K562 (cell line): Measurements from ENCODE around the gene BTBD1. TPM values are rescaled to one million over a fixed set of nuclear protein-coding genes. Genes with fewer than 3 reads are reported as not detected.

Experiments used
- ATAC-seq: fragments of 200-7000 bp; cut with Tn5 transposase; 3 replicates; pipeline ENCODE4 v1.9.1; 2020; ENCODE audit warnings: moderate library complexity
- BruUV-seq: library from RNA; stranded (reverse); fragments of 400-500 nt; replicated peaks from 2 replicates; lab custom pipeline; 2021; lab: Mats Ljungman, UMichigan
- CTCF ChIA-PET: fragments of 300-600 bp; formaldehyde crosslinking; extraction: SDS; loops from one replicate; lab custom pipeline; 2021; ENCODE audit warnings: low intra/inter-chr PET ratio; lab: Yijun Ruan, JAX
- POLR2A ChIA-PET: fragments of 300-600, 350-650 bp; sonication (Branson Sonifier 250); formaldehyde crosslinking; extraction: SDS; loops from one replicate; lab custom pipeline; 2021; ENCODE audit warnings: antibody characterized with exemption, inconsistent platforms; lab: Yijun Ruan, JAX
- DNase-seq, 4 experiments: peaks; one replicate each; pipeline versions ENCODE4 v3.0.0 to v3.0.0-alpha.2; 2011 to 2018; ENCODE audit warnings: low spot score in 3 of 4, mixed read lengths in 3 of 4; ENCODE audit errors: extremely low read depth in 1 of 4
- FAIRE-seq: peaks from 2 replicates; lab custom pipeline; 2011; peaks lifted over from hg19 to GRCh38; lab: Jason Lieb, UNC
- H2AFZ ChIP-seq: 2 replicates; pipeline ENCODE4 v1.6.0; 2011; ENCODE audit warnings: low read depth, low read length, control low read depth, inconsistent platforms
- H3K27ac ChIP-seq: fragments of 200-600 bp; 3 replicates; pipeline ENCODE4 v1.8.0; 2011; ENCODE audit warnings: low read depth, mild to moderate bottlenecking, control low read depth, inconsistent platforms, low read length, moderate library complexity, mixed read lengths; ENCODE audit errors: extremely low read depth
- H3K27me3 ChIP-seq, 2 experiments: fragments of 300-600 bp in 1 of 2; 2 replicates in 1 of 2; 3 replicates in 1 of 2; pipeline versions ENCODE4 v1.6.0 to v1.8.0; 2011; ENCODE audit warnings: inconsistent platforms in 2 of 2, low read length in 2 of 2, mild to moderate bottlenecking in 1 of 2, mixed read lengths in 1 of 2, moderate library complexity in 1 of 2; ENCODE audit not compliant: control insufficient read depth in 2 of 2, insufficient read depth in 2 of 2
- H3K36me3 ChIP-seq: fragments of 300-600 bp; 3 replicates; pipeline ENCODE4 v1.8.0; 2011; ENCODE audit warnings: mild to moderate bottlenecking, low read length, inconsistent platforms; ENCODE audit not compliant: control insufficient read depth, insufficient read depth
- H3K4me1 ChIP-seq, 2 experiments: fragments of 200-600 bp in 1 of 2; replicated peaks in 1 of 2; 2 replicates in 1 of 2; 3 replicates in 1 of 2; pipeline versions ENCODE4 v1.5.1 to v1.8.0; 2011; ENCODE audit warnings: inconsistent platforms in 2 of 2, low read length in 2 of 2, mild to moderate bottlenecking in 1 of 2, mixed read lengths in 1 of 2, moderate library complexity in 1 of 2; ENCODE audit not compliant: control insufficient read depth in 2 of 2, insufficient read depth in 2 of 2
- H3K4me2 ChIP-seq: 2 replicates; pipeline ENCODE4 v1.6.1; 2011; ENCODE audit warnings: low read length, control low read depth, inconsistent platforms, mixed read lengths; ENCODE audit not compliant: insufficient read depth
- H3K4me3 ChIP-seq: fragments of 200-600 bp; sonication (generic), shearing (Covaris generic); 2 replicates; pipeline ENCODE4 v1.5.1; 2016; ENCODE audit warnings: control low read depth, inconsistent platforms
- H3K79me2 ChIP-seq: fragments of 200-600 bp; 3 replicates; pipeline ENCODE4 v1.8.0; 2011; ENCODE audit warnings: low read length, inconsistent platforms; ENCODE audit not compliant: control insufficient read depth, insufficient read depth
- H3K9ac ChIP-seq, 2 experiments: 2 replicates each; pipeline versions ENCODE4 v1.6.0 to v1.6.1; 2011; ENCODE audit warnings: low read depth in 2 of 2, low read length in 2 of 2, control low read depth in 1 of 2, inconsistent platforms in 1 of 2, mild to moderate bottlenecking in 1 of 2, mixed read lengths in 1 of 2; ENCODE audit not compliant: insufficient read depth in 1 of 2
- H3K9me1 ChIP-seq: one replicate; pipeline ENCODE4 v1.6.0; 2011; ENCODE audit warnings: inconsistent platforms, mild to moderate bottlenecking, low read length, moderate library complexity; ENCODE audit not compliant: control insufficient read depth, insufficient read depth
- H3K9me3 ChIP-seq: replicated peaks from 2 replicates; pipeline ENCODE4 v1.5.1; 2011; ENCODE audit warnings: low read depth, low read length, inconsistent platforms; ENCODE audit not compliant: control insufficient read depth, insufficient read depth
- H4K20me1 ChIP-seq: replicated peaks from 2 replicates; pipeline ENCODE4 v1.6.1; 2011; ENCODE audit warnings: low read length, inconsistent platforms, mixed read lengths; ENCODE audit not compliant: control insufficient read depth, insufficient read depth
- ADNP ChIP-seq: fragments of 200-800 bp; sonication (Bioruptor generic); IDR thresholded peaks from 2 replicates; pipeline ENCODE4 v1.6.1; 2016; ENCODE audit warnings: missing genetic modification characterization, missing compliant biosample characterization
- DPF2 ChIP-seq: fragments of 450-650 bp; IDR thresholded peaks from 2 replicates; pipeline ENCODE4 v1.6.1; 2016
- GABPB1 ChIP-seq: sonication (generic); formaldehyde crosslinking; IDR thresholded peaks from 2 replicates; pipeline ENCODE4 v1.8.0; 2022; ENCODE audit warnings: mild to moderate bottlenecking, missing genetic modification reagents
- KLF10 ChIP-seq: fragments of 250-450 bp; sonication (Bioruptor Pico); IDR thresholded peaks from 2 replicates; pipeline ENCODE4 v1.6.1; 2021; ENCODE audit warnings: matching md5 sums
- NR2F6 ChIP-seq: fragments of 450-650 bp; formaldehyde crosslinking; IDR thresholded peaks from 2 replicates; pipeline ENCODE4 v1.4.0; 2020; ENCODE audit warnings: mild to moderate bottlenecking
- RB1 ChIP-seq: fragments of 450-650 bp; IDR thresholded peaks from 2 replicates; pipeline ENCODE4 v1.6.1; 2017; ENCODE audit warnings: low read depth, mild to moderate bottlenecking
- RBM15 ChIP-seq: fragments of 200-400 bp; formaldehyde crosslinking; IDR thresholded peaks from 2 replicates; pipeline ENCODE4 v1.6.1; 2018; ENCODE audit warnings: mild to moderate bottlenecking, low read length, moderate library complexity; ENCODE audit not compliant: insufficient read depth
- RFX5 ChIP-seq: IDR thresholded peaks from 2 replicates; pipeline ENCODE4 v1.6.1; 2011; ENCODE audit warnings: low read depth, mild to moderate bottlenecking, improper control_type of control experiment, low read length
- ZNF551 ChIP-seq: fragments of 250-450 bp; sonication (Bioruptor Pico); IDR thresholded peaks from 2 replicates; pipeline ENCODE4 v1.5.0; 2021; ENCODE audit warnings: mild to moderate bottlenecking, moderate library complexity
- WGBS: fragments of 100-300 bp; shearing (Covaris generic); methylation state at CpG from one replicate; pipeline ENCODE4 v1.1.6; 2016; ENCODE audit warnings: low coverage, mixed read lengths; ENCODE audit not compliant: insufficient coverage; ENCODE audit errors: missing lambda C conversion rate; 5-methylcytosine and 5-hydroxymethylcytosine counted together
- in situ Hi-C: fragments of 300-500 bp; cut with MboI; formaldehyde crosslinking; loops from 4 replicates; pipeline ENCODE4 v1.15.0; 2018; ENCODE audit warnings: inconsistent platforms, mixed read lengths
- intact Hi-C: fragments of 100-400 bp; cut with micrococcal nuclease; formaldehyde crosslinking; loops from 2 replicates; pipeline ENCODE4 v1.14.2; 2022
- polyA plus RNA-seq, 8 experiments: library from polyadenylated mRNA; depleted of rRNA in 4 of 8; stranded (reverse) in 5 of 8; unstranded in 3 of 8; fragments of >200 nt; fragmentation: Nextera tagmentation in 2 of 8; fragmentation: Illumina TruSeq in 1 of 8; extraction: Ambion mirVana in 2 of 8; extraction: Trizol in 1 of 8; gene quantifications; 2 replicates each; pipeline versions ENCODE4 v1.2.1 to v1.2.3, GENCODE V29; 2011 to 2014; ENCODE audit warnings: inconsistent platforms in 1 of 8, missing spikeins in 1 of 8
- total RNA-seq, 7 experiments: library from RNA; depleted of rRNA in 6 of 7; stranded (reverse); fragments of >200 nt in 6 of 7; fragmentation: Illumina TruSeq in 2 of 7; extraction: Trizol in 2 of 7; gene quantifications; 2 replicates each; pipeline versions ENCODE4 v1.2.1 to v1.2.3, GENCODE V29; 2011 to 2021; ENCODE audit warnings: low replicate concordance in 1 of 7
- TF ChIP-seq, protein P1 (sequence below): fragments of 200-800 bp; sonication (Bioruptor generic); IDR thresholded peaks from 2 replicates; pipeline ENCODE4 v1.6.1; 2017; ENCODE audit warnings: missing genetic modification characterization, missing compliant biosample characterization
- TF ChIP-seq, protein P2 (sequence below): sonication (generic); formaldehyde crosslinking; IDR thresholded peaks from 2 replicates; pipeline ENCODE4 v1.8.1; 2023; ENCODE audit warnings: mild to moderate bottlenecking, missing genetic modification reagents, moderate library complexity
- TF ChIP-seq, protein P3 (sequence below): fragments of 450-650 bp; IDR thresholded peaks from 2 replicates; pipeline ENCODE4 v1.6.1; 2016; ENCODE audit warnings: missing biosample characterization, missing genetic modification characterization
- TF ChIP-seq, protein P4 (sequence below), 2 experiments: fragments of 450-650 bp in 1 of 2; sonication (generic) in 1 of 2; formaldehyde crosslinking in 1 of 2; IDR thresholded peaks in 1 of 2; conservative IDR thresholded peaks in 1 of 2; 2 replicates each; pipeline versions ENCODE4 v1.6.1 to v1.8.1; 2016 to 2023; ENCODE audit warnings: mild to moderate bottlenecking in 2 of 2, moderate library complexity in 2 of 2, inconsistent platforms in 1 of 2, missing genetic modification reagents in 1 of 2
- TF ChIP-seq, protein P5 (sequence below): fragments of 450-650 bp; IDR thresholded peaks from 2 replicates; pipeline ENCODE4 v1.7.1; 2018; ENCODE audit warnings: mild to moderate bottlenecking, low read depth; ENCODE audit not compliant: partially characterized antibody

Gene BTBD1
- total and polyA plus RNA-seq, 9 of the 15 experiments (the other 6 are each of a cell fraction or from before 2014, with no cell fraction given) = 19.4 to 106 (median 90.4) TPM

DNA sequence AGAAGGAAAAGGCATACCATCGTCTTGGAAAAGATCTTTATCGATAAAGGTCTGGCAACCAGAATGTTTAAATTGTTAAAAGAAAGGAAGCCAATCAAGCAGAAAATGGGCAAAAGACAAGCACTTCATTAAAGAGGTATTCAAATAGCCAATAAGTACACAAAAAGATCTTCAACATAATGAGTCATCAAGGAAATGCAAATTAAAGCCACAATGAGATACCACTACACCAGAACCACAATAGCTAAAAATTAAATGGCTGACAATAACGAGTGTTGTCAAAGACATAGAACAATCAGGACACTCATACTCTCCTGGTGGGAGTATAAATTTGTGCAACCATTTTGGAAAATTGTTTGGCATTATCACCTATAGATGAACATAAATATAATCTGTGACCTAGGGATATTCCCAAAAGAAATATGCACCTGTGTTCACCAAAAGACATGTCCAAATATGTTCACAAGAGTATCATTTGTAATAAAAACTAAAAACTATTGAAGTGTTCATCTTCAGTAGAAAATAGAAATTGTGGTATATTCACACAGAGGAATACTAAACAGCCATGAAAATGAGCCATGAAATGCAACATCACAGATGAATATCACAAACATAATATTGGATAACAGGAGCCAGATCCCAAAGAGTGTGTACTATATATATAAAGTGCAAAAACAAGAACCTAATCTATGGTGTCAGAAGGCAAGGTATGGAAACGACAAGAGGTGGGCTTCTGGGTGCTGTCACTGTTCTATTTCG lies 14.4 kb upstream of the BTBD1 start:
- DNase-seq (no peak), ATAC-seq (no peak), FAIRE-seq (no peak)
- H3K27me3 ChIP-seq = peaks cover 2 to 8% of the 10 kb centered on the region in 2 experiments; a peak in 3 of 5 replicates
- H3K4me3 ChIP-seq = no peak overlapping the region
- H3K9me3 ChIP-seq = no peaks in the 10 kb centered on the region
- intact Hi-C loops (no loop called here), in situ Hi-C loops (no loop called here)
- no peaks in the 10 kb centered on the region for H3K36me3 ChIP-seq
- H4K20me1 ChIP-seq = no peaks in the 10 kb centered on the region
- no peak overlapping the region for H3K9ac ChIP-seq
- ChIA-PET CTCF (no interaction called here), POLR2A (no interaction called here)
- H3K27ac ChIP-seq = no peak overlapping the region
- H3K4me2 ChIP-seq = no peak overlapping the region
- no TSS peak for BruUV-seq
- WGBS = 29% methylated on average over 5 of the region's 5 CpGs
- no peak overlapping the region for H2AFZ ChIP-seq
- H3K9me1 ChIP-seq = no peaks in the 10 kb centered on the region
- H3K79me2 ChIP-seq = no peaks in the 10 kb centered on the region
- H3K4me1 ChIP-seq = peaks cover 5 to 21% of the 10 kb centered on the region in 2 experiments
- TF ChIP-seq GABPB1 (CRISPR knock-in tag) (no peak), ADNP (no peak), DPF2 (0 out of 2 replicates have a peak, but pooled peaks have one; percentile 25), RBM15 (no peak), KLF10 (CRISPR knock-in tag) (no peak), RB1 (no peak), RFX5 (no peak), ZNF551 (CRISPR knock-in tag) (no peak), NR2F6 (no peak)
- TF ChIP-seq, protein P1, sequence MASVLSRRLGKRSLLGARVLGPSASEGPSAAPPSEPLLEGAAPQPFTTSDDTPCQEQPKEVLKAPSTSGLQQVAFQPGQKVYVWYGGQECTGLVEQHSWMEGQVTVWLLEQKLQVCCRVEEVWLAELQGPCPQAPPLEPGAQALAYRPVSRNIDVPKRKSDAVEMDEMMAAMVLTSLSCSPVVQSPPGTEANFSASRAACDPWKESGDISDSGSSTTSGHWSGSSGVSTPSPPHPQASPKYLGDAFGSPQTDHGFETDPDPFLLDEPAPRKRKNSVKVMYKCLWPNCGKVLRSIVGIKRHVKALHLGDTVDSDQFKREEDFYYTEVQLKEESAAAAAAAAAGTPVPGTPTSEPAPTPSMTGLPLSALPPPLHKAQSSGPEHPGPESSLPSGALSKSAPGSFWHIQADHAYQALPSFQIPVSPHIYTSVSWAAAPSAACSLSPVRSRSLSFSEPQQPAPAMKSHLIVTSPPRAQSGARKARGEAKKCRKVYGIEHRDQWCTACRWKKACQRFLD (CRISPR knock-in tag) = no peak
- TF ChIP-seq, protein P2, sequence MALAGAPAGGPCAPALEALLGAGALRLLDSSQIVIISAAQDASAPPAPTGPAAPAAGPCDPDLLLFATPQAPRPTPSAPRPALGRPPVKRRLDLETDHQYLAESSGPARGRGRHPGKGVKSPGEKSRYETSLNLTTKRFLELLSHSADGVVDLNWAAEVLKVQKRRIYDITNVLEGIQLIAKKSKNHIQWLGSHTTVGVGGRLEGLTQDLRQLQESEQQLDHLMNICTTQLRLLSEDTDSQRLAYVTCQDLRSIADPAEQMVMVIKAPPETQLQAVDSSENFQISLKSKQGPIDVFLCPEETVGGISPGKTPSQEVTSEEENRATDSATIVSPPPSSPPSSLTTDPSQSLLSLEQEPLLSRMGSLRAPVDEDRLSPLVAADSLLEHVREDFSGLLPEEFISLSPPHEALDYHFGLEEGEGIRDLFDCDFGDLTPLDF (CRISPR knock-in tag) = no peak
- TF ChIP-seq, protein P3, sequence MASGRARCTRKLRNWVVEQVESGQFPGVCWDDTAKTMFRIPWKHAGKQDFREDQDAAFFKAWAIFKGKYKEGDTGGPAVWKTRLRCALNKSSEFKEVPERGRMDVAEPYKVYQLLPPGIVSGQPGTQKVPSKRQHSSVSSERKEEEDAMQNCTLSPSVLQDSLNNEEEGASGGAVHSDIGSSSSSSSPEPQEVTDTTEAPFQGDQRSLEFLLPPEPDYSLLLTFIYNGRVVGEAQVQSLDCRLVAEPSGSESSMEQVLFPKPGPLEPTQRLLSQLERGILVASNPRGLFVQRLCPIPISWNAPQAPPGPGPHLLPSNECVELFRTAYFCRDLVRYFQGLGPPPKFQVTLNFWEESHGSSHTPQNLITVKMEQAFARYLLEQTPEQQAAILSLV (tag) = no peak
- TF ChIP-seq, protein P4, sequence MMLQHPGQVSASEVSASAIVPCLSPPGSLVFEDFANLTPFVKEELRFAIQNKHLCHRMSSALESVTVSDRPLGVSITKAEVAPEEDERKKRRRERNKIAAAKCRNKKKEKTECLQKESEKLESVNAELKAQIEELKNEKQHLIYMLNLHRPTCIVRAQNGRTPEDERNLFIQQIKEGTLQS (IDR thresholded peaks at IDR 0.05) = peak; percentile 76
- TF ChIP-seq, protein P4 (CRISPR knock-in tag; conservative IDR thresholded peaks at IDR 0.05) = no peak
- TF ChIP-seq, protein P5, sequence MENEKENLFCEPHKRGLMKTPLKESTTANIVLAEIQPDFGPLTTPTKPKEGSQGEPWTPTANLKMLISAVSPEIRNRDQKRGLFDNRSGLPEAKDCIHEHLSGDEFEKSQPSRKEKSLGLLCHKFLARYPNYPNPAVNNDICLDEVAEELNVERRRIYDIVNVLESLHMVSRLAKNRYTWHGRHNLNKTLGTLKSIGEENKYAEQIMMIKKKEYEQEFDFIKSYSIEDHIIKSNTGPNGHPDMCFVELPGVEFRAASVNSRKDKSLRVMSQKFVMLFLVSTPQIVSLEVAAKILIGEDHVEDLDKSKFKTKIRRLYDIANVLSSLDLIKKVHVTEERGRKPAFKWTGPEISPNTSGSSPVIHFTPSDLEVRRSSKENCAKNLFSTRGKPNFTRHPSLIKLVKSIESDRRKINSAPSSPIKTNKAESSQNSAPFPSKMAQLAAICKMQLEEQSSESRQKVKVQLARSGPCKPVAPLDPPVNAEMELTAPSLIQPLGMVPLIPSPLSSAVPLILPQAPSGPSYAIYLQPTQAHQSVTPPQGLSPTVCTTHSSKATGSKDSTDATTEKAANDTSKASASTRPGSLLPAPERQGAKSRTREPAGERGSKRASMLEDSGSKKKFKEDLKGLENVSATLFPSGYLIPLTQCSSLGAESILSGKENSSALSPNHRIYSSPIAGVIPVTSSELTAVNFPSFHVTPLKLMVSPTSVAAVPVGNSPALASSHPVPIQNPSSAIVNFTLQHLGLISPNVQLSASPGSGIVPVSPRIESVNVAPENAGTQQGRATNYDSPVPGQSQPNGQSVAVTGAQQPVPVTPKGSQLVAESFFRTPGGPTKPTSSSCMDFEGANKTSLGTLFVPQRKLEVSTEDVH = no peak
